PC-3 (cell line): ENCODE measurements around the gene SLC8A1. TPM values are rescaled to one million over a fixed set of nuclear protein-coding genes. Genes with fewer than 3 reads are reported as not detected.

Source experiments
- ATAC-seq: fragments of 200-7000 bp; cut with Tn5 transposase; 2 replicates; pipeline ENCODE4 v1.9.1; 2020; ENCODE audit warnings: mild to moderate bottlenecking, moderate library complexity
- BruUV-seq: library from RNA; stranded (reverse); fragments of 400-500 nt; replicated peaks from 2 replicates; lab custom pipeline; 2021; lab: Mats Ljungman, UMichigan
- CTCF ChIA-PET: fragments of 300-600 bp; sonication (Branson Sonifier 250); formaldehyde crosslinking; loops from one replicate; lab custom pipeline; 2022; ENCODE audit warnings: antibody characterized with exemption; lab: Charles Lee
- POLR2A ChIA-PET: fragments of 300-600 bp; sonication (Branson Sonifier 250); formaldehyde crosslinking; loops from one replicate; lab custom pipeline; 2022; ENCODE audit warnings: antibody characterized with exemption; ENCODE audit not compliant: unreplicated experiment; lab: Charles Lee
- DNase-seq: peaks from one replicate; pipeline ENCODE4 v3.0.0-alpha.2; 2015
- H2AFZ ChIP-seq: fragments of 300-600 bp; sonication (generic); 2 replicates; pipeline ENCODE4 v1.6.0; 2016; ENCODE audit warnings: antibody characterized with exemption, low read length
- H3F3A ChIP-seq: fragments of 300-600 bp; sonication (generic); one replicate; pipeline ENCODE4 v1.6.0; 2017; ENCODE audit warnings: antibody characterized with exemption, low read length, control low read depth, mild to moderate bottlenecking; ENCODE audit not compliant: unreplicated experiment
- H3K27ac ChIP-seq: fragments of 300-600 bp; sonication (generic); 2 replicates; pipeline ENCODE4 v1.5.1; 2016; ENCODE audit warnings: mild to moderate bottlenecking, low read length
- H3K27me3 ChIP-seq: fragments of 300-600 bp; sonication (generic); 2 replicates; pipeline ENCODE4 v1.6.1; 2016; ENCODE audit warnings: low read length, mixed read lengths
- H3K36me3 ChIP-seq: fragments of 300-600 bp; sonication (generic); 2 replicates; pipeline ENCODE4 v1.6.1; 2016; ENCODE audit warnings: low read depth, mixed run types, low read length, mixed read lengths
- H3K4me1 ChIP-seq: fragments of 300-600 bp; sonication (generic); 2 replicates; pipeline ENCODE4 v1.5.1; 2016; ENCODE audit warnings: low read length; ENCODE audit not compliant: insufficient read depth
- H3K4me2 ChIP-seq: fragments of 300-600 bp; sonication (generic); 2 replicates; pipeline ENCODE4 v1.6.0; 2016; ENCODE audit warnings: low read length
- H3K4me3 ChIP-seq: fragments of 300-600 bp; sonication (generic); 2 replicates; pipeline ENCODE4 v1.5.1; 2016; ENCODE audit warnings: mild to moderate bottlenecking, low read length, mixed read lengths
- H3K79me2 ChIP-seq: fragments of 300-600 bp; sonication (generic); 2 replicates; pipeline ENCODE4 v1.6.1; 2017; ENCODE audit warnings: low read length, mixed read lengths
- H3K9ac ChIP-seq: fragments of 300-600 bp; sonication (generic); 2 replicates; pipeline ENCODE4 v1.6.0; 2016; ENCODE audit warnings: mild to moderate bottlenecking, low read length
- H3K9me2 ChIP-seq: fragments of 300-600 bp; sonication (generic); replicated peaks from 2 replicates; pipeline ENCODE4 v1.6.1; 2016; ENCODE audit warnings: mixed run types, low read length, mixed read lengths
- H3K9me3 ChIP-seq: fragments of 300-600 bp; sonication (generic); 2 replicates; pipeline ENCODE4 v1.6.1; 2016; ENCODE audit warnings: low read length, mixed read lengths
- H4K20me1 ChIP-seq: fragments of 300-600 bp; sonication (generic); 2 replicates; pipeline ENCODE4 v1.6.1; 2016; ENCODE audit warnings: low read length, mixed read lengths
- EZH2 ChIP-seq: fragments of 300-600 bp; sonication (generic); IDR thresholded peaks from one replicate; pipeline ENCODE4 v1.6.1; 2017; ENCODE audit warnings: antibody characterized with exemption, mild to moderate bottlenecking, low read length; ENCODE audit not compliant: unreplicated experiment
- EZH2phosphoT487 ChIP-seq: fragments of 300-600 bp; sonication (generic); IDR thresholded peaks from 2 replicates; pipeline ENCODE4 v1.6.1; 2018; ENCODE audit warnings: mild to moderate bottlenecking, antibody characterized with exemption, low read length, borderline replicate concordance
- intact Hi-C: fragments of 100-400 bp; cut with micrococcal nuclease; formaldehyde crosslinking; loops from 2 replicates; pipeline ENCODE4 v1.9.0; 2023
- total RNA-seq: library from RNA; depleted of rRNA; stranded (reverse); fragments of >200 nt; gene quantifications from 2 replicates; pipeline ENCODE4 v1.2.3, GENCODE V29; 2014
- TF ChIP-seq, protein P1 (sequence below): fragments of 300-600 bp; sonication (generic); conservative IDR thresholded peaks from 2 replicates; pipeline ENCODE4 v1.5.1; 2017; ENCODE audit warnings: antibody characterized with exemption, low read depth, mild to moderate bottlenecking, low read length

SLC8A1 gene
- total RNA-seq, 1 experiment from 2014 or later = 1.3 TPM

DNA sequence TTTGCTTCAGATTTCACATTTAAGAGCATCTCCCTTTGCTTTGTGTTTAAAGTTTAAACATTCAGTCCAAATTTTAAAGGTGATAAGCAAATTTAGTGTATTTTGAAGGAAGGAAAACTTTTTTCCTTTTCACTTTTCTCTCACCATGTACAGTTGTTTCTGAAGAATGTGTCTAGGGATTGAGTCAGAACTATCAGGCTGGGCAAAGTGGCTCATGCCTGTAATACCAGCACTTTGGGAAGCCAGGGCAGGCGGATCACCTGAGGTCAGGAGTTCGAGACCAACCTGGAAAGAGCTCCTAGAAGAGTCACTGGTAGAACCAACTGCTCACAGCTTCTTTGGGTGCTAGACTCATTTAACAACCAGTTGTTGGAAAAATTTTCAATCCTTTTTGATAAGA is 345.8 kb downstream of the SLC8A1 start:
- ATAC-seq (no peak), DNase-seq (no peak)
- CTCF ChIA-PET = no interaction called here
- no TSS peak for BruUV-seq
- H3K4me1 ChIP-seq = peaks cover 10% of the 10 kb centered on the region
- no peak overlapping the region for H2AFZ ChIP-seq
- H3K27ac ChIP-seq = no peak overlapping the region
- no peaks in the 10 kb centered on the region for H3F3A ChIP-seq
- POLR2A ChIA-PET = no interaction called here
- no peak overlapping the region for H3K4me2 ChIP-seq
- H3K9me3 ChIP-seq = no peaks in the 10 kb centered on the region
- TF ChIP-seq EZH2 = no peak
- TF ChIP-seq EZH2phosphoT487 = no peak
- TF ChIP-seq, protein P1, sequence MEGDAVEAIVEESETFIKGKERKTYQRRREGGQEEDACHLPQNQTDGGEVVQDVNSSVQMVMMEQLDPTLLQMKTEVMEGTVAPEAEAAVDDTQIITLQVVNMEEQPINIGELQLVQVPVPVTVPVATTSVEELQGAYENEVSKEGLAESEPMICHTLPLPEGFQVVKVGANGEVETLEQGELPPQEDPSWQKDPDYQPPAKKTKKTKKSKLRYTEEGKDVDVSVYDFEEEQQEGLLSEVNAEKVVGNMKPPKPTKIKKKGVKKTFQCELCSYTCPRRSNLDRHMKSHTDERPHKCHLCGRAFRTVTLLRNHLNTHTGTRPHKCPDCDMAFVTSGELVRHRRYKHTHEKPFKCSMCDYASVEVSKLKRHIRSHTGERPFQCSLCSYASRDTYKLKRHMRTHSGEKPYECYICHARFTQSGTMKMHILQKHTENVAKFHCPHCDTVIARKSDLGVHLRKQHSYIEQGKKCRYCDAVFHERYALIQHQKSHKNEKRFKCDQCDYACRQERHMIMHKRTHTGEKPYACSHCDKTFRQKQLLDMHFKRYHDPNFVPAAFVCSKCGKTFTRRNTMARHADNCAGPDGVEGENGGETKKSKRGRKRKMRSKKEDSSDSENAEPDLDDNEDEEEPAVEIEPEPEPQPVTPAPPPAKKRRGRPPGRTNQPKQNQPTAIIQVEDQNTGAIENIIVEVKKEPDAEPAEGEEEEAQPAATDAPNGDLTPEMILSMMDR = no peak
- H3K36me3 ChIP-seq = no peaks in the 10 kb centered on the region
- H4K20me1 ChIP-seq = no peaks in the 10 kb centered on the region
- intact Hi-C loops = no loop called here
- no peaks in the 10 kb centered on the region for H3K9me2 ChIP-seq
- H3K9ac ChIP-seq = no peak overlapping the region
- no peak overlapping the region for H3K4me3 ChIP-seq
- H3K79me2 ChIP-seq = no peaks in the 10 kb centered on the region
- no peaks in the 10 kb centered on the region for H3K27me3 ChIP-seq

DNA sequence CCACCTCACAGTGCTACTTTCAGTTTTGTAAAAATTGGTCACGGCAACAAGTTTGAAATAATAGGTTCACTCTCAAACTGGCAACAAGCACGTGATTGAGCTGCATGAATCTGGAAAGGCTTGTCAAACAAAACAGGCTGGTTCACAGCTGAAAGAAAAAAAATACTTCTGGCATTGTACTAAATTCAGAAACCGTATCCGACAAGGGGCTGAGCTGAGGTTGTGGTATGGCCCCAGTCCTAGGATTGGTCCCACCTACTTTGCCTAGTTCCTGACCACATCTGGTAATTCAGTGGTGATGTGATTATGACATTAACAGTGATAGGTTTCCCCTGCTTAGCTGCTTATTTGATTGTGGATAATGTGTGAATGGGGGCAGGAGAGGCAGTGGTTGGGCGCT is 346.3 kb downstream of the SLC8A1 start:
- CTCF ChIA-PET = no interaction called here
- H3K4me1 ChIP-seq = peaks cover 10% of the 10 kb centered on the region
- H3K4me2 ChIP-seq = no peak overlapping the region
- intact Hi-C loops = no loop called here
- no peak overlapping the region for H3K27ac ChIP-seq
- H3F3A ChIP-seq = no peaks in the 10 kb centered on the region
- H3K79me2 ChIP-seq = no peaks in the 10 kb centered on the region
- POLR2A ChIA-PET = no interaction called here
- no peaks in the 10 kb centered on the region for H3K9me3 ChIP-seq
- H2AFZ ChIP-seq = no peak overlapping the region
- no peaks in the 10 kb centered on the region for H4K20me1 ChIP-seq
- H3K9me2 ChIP-seq = no peaks in the 10 kb centered on the region
- no TSS peak for BruUV-seq
- H3K9ac ChIP-seq = no peak overlapping the region
- no peaks in the 10 kb centered on the region for H3K36me3 ChIP-seq
- TF ChIP-seq, protein P1 = no peak
- TF ChIP-seq EZH2phosphoT487 (no peak), EZH2 (no peak)
- no peak overlapping the region for H3K4me3 ChIP-seq
- no peak for DNase-seq
- no peaks in the 10 kb centered on the region for H3K27me3 ChIP-seq
- no peak for ATAC-seq

DNA sequence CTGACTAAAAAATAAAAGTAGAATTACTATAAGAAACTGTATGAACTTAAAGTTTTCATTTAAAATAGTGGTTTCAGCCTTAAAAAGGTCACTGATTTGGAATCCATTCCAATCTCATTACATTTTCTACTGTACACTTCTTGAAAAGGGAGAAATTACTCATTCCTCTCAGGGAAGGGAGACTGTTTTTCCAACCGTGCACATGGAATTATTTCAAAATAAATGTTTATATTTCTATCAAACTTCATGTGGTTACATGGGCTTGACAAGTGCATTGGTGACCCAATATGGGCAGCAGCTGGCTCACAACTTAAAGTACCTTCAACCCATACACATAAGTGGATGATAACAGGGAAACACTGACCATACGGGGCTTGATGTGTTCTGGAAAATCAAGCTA is 348.3 kb downstream of the SLC8A1 start:
- Histone ChIP-seq H3K4me1 (peaks cover 25% of the 10 kb centered on the region), H3K9me2 (no peaks in the 10 kb centered on the region), H3K4me3 (no peak overlapping the region), H3K9ac (no peak overlapping the region), H3K79me2 (no peaks in the 10 kb centered on the region), H4K20me1 (no peaks in the 10 kb centered on the region), H3K27ac (no peak overlapping the region; the same call in 1 of the 2 replicates), H3K9me3 (no peaks in the 10 kb centered on the region), H3K4me2 (peak overlapping the region; percentile 26; the same call in 1 of the 2 replicates), H3F3A (peaks cover 4% of the 10 kb centered on the region), H3K27me3 (no peaks in the 10 kb centered on the region), H2AFZ (0 out of 2 replicates have a peak overlapping the region, but pooled peaks have one; percentile 2), H3K36me3 (no peaks in the 10 kb centered on the region)
- no TSS peak for BruUV-seq
- ChIA-PET CTCF (no interaction called here), POLR2A (no interaction called here)
- DNase-seq (no peak), ATAC-seq (no peak)
- intact Hi-C loops = no loop called here
- TF ChIP-seq, protein P1 = no peak
- TF ChIP-seq EZH2 (no peak), EZH2phosphoT487 (no peak)
